HL-60 (cell line): ENCODE measurements around the gene PDE6B.

ENCODE experiments used
- DNase-seq, 2 experiments: peaks; one replicate each; pipeline ENCODE4 v3.0.0-alpha.2; 2010 to 2020; ENCODE audit warnings: low read depth in 1 of 2, low spot score in 1 of 2
- H3K27ac ChIP-seq: fragments of 250-450 bp; sonication (Bioruptor Pico); replicated peaks from 2 replicates; pipeline ENCODE4 v1.5.1; 2020; ENCODE audit warnings: mild to moderate bottlenecking, moderate library complexity
- H3K27me3 ChIP-seq: fragments of 250-450 bp; sonication (Bioruptor Pico); 2 replicates; pipeline ENCODE4 v1.5.1; 2021; ENCODE audit warnings: mild to moderate bottlenecking, moderate library complexity; ENCODE audit not compliant: insufficient read depth, poor library complexity, severe bottlenecking
- H3K4me3 ChIP-seq: replicated peaks from 2 replicates; pipeline ENCODE4 v1.5.1; 2011; ENCODE audit warnings: mild to moderate bottlenecking, control low read depth, low read length; ENCODE audit not compliant: insufficient read depth
- CTCF ChIP-seq: IDR thresholded peaks from one replicate; pipeline ENCODE4 v1.5.1; 2011; ENCODE audit warnings: low read length, control low read depth, inconsistent platforms; ENCODE audit not compliant: insufficient read depth
- GABPA ChIP-seq: IDR thresholded peaks from 2 replicates; pipeline ENCODE4 v1.6.1; 2012; ENCODE audit warnings: low read depth
- POLR2AphosphoS5 ChIP-seq: IDR thresholded peaks from 2 replicates; pipeline ENCODE4 v1.6.1; 2012; ENCODE audit warnings: low read depth
- SPI1 ChIP-seq: IDR thresholded peaks from 2 replicates; pipeline ENCODE4 v1.6.1; 2012; ENCODE audit warnings: low read depth, mild to moderate bottlenecking, borderline replicate concordance
- TF ChIP-seq, protein P1 (sequence below): IDR thresholded peaks from 2 replicates; pipeline ENCODE4 v1.6.1; 2012; ENCODE audit warnings: low read depth; ENCODE audit not compliant: insufficient replicate concordance

Gene PDE6B

GRCh38 chr4:663438-664428, 38.4 kb downstream of the PDE6B start:
- H3K4me3 ChIP-seq, result no peak overlapping the region
- no peak overlapping the region for H3K27ac ChIP-seq
- TF ChIP-seq GABPA (no peak), SPI1 (no peak), CTCF (no peak), POLR2AphosphoS5 (no peak)
- TF ChIP-seq, protein P1, sequence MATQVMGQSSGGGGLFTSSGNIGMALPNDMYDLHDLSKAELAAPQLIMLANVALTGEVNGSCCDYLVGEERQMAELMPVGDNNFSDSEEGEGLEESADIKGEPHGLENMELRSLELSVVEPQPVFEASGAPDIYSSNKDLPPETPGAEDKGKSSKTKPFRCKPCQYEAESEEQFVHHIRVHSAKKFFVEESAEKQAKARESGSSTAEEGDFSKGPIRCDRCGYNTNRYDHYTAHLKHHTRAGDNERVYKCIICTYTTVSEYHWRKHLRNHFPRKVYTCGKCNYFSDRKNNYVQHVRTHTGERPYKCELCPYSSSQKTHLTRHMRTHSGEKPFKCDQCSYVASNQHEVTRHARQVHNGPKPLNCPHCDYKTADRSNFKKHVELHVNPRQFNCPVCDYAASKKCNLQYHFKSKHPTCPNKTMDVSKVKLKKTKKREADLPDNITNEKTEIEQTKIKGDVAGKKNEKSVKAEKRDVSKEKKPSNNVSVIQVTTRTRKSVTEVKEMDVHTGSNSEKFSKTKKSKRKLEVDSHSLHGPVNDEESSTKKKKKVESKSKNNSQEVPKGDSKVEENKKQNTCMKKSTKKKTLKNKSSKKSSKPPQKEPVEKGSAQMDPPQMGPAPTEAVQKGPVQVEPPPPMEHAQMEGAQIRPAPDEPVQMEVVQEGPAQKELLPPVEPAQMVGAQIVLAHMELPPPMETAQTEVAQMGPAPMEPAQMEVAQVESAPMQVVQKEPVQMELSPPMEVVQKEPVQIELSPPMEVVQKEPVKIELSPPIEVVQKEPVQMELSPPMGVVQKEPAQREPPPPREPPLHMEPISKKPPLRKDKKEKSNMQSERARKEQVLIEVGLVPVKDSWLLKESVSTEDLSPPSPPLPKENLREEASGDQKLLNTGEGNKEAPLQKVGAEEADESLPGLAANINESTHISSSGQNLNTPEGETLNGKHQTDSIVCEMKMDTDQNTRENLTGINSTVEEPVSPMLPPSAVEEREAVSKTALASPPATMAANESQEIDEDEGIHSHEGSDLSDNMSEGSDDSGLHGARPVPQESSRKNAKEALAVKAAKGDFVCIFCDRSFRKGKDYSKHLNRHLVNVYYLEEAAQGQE, result no peak
- peaks cover 10% of the 10 kb centered on the region for H3K27me3 ChIP-seq
- DNase-seq, result no peak

GRCh38 chr4:664713-665231, 39.4 kb downstream of the PDE6B start:
- no peak for DNase-seq
- Histone ChIP-seq H3K27me3 (peaks cover 10% of the 10 kb centered on the region), H3K27ac (no peak overlapping the region), H3K4me3 (no peak overlapping the region)
- no peak for TF ChIP-seq GABPA

DNA sequence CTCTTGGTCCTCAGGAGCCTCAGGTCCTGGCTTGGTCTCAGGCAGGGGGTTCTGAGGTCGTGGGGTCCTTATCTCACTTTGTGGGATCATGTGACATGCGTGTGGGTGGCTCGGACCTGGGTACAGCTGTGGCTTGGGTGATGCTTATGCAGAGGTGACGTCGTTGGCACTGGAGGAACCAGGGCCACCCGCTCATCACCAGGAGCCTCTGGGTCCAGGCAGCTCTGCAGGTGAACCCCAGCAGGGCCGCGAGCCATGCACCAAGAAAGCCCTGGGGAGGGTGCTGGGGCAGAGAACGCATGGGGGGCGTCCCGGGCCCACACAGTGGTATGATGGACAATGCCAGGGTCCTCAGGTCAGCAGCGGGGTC, 40.0 kb downstream of the PDE6B start:
- H3K27ac ChIP-seq, result no peak overlapping the region
- no peak overlapping the region for H3K4me3 ChIP-seq
- TF ChIP-seq CTCF (no peak), SPI1 (no peak), POLR2AphosphoS5 (no peak), GABPA (no peak)
- TF ChIP-seq, protein P1, result no peak
- peaks cover 10% of the 10 kb centered on the region for H3K27me3 ChIP-seq
- DNase-seq, result no peak

- H3K27me3 ChIP-seq, result peaks cover 10% of the 10 kb centered on the region
- DNase-seq, result no peak
- no peak overlapping the region for H3K27ac ChIP-seq
- TF ChIP-seq, protein P1, result no peak
- no peak for TF ChIP-seq POLR2AphosphoS5
- TF ChIP-seq CTCF, result no peak
- no peak for TF ChIP-seq SPI1
- no peak for TF ChIP-seq GABPA
- no peak overlapping the region for H3K4me3 ChIP-seq
These were observed 40.5 kb downstream of the PDE6B start for GRCh38 chr4:665751-666435.
